Ovary (tissue), 3 donors: ENCODE results near the gene HTR1E.
"Not testable (repeated sequence)": the region's sequence is repeated elsewhere in the genome, so short reads cannot be mapped to it uniquely, and the experiment has no call there.

Source experiments
- CTCF ChIP-seq, 3 donors: fragments of 450-650 bp in 2 of 3; fragments of 200-600 bp in 1 of 3; IDR thresholded peaks; one replicate each; pipeline versions ENCODE4 v1.5.1 to v1.8.0; 2016 to 2022; ENCODE audit warnings: antibody characterized with exemption in 3 of 3, mild to moderate bottlenecking in 1 of 3
- POLR2A ChIP-seq: fragments of 450-650 bp; IDR thresholded peaks from one replicate; pipeline ENCODE4 v1.6.1; 2017; ENCODE audit warnings: antibody characterized with exemption, mild to moderate bottlenecking, moderate library complexity
- donor health status: DM: no; HTN: no; CAD: no.

GRCh38 chr6:87002391-87002790, 65.1 kb downstream of the HTR1E start:
- TF ChIP-seq CTCF (IDR thresholded peaks at IDR 0.05); POLR2A: not testable (repeated sequence)
